GM19240 (cell line): ENCODE data around the gene PHB1.
"Not testable (repeated sequence)": the region's sequence is repeated elsewhere in the genome, so short reads cannot be mapped to it uniquely, and the experiment has no call there.

Experiments
- DNase-seq: peaks from one replicate; pipeline ENCODE4 v3.0.0; 2011; ENCODE audit warnings: low spot score; ENCODE audit not compliant: insufficient read length

The PHB1 gene

GRCh38 chr17:49381033-49381432, 33.6 kb downstream of the PHB1 start:
- DNase-seq = no peak

GRCh38 chr17:49379926-49380325, 34.8 kb downstream of the PHB1 start:
- DNase-seq = no peak

- no peak for DNase-seq
Observed at GRCh38 chr17:49378311-49378710, 36.4 kb downstream of the PHB1 start.

- no peak for DNase-seq
Observed at GRCh38 chr17:49375544-49375943, 39.1 kb downstream of the PHB1 start.

GRCh38 chr17:49373115-49373514, 41.6 kb downstream of the PHB1 start:
- no peak for DNase-seq

- no peak for DNase-seq
Observed at GRCh38 chr17:49372425-49372824, 42.3 kb downstream of the PHB1 start.

- no peak for DNase-seq
Observed at GRCh38 chr17:49370971-49371834, 43.5 kb downstream of the PHB1 start.

GRCh38 chr17:49369760-49370159, 44.9 kb downstream of the PHB1 start:
- DNase-seq = no peak

GRCh38 chr17:49369089-49369488, 45.6 kb downstream of the PHB1 start:
- no peak for DNase-seq

GRCh38 chr17:49365667-49366066, 49.0 kb downstream of the PHB1 start:
- DNase-seq = no peak

- not testable (repeated sequence) for DNase-seq
Observed at GRCh38 chr17:49365126-49365525, 49.6 kb downstream of the PHB1 start.

- DNase-seq = no peak
Observed at GRCh38 chr17:49364119-49364518, 50.6 kb downstream of the PHB1 start.

GRCh38 chr17:49363251-49363650, 51.4 kb downstream of the PHB1 start:
- no peak for DNase-seq

GRCh38 chr17:49362723-49363117, 52.0 kb downstream of the PHB1 start:
- no peak for DNase-seq

GRCh38 chr17:49361902-49362722, 52.6 kb downstream of the PHB1 start, which contains the start of gene ZNF652:
ZNF652 (minus strand) TSS chr17:49362250; CDS start chr17:49317725, 44,525 bp downstream.
- DNase-seq = peak; percentile 86

GRCh38 chr17:49361129-49361901, 53.4 kb downstream of the PHB1 start:
- no peak for DNase-seq

- no peak for DNase-seq
Observed at GRCh38 chr17:49360796-49361128, 53.9 kb downstream of the PHB1 start.

GRCh38 chr17:49359990-49360795, 54.5 kb downstream of the PHB1 start:
- no peak for DNase-seq

- DNase-seq = no peak
Observed at GRCh38 chr17:49358641-49359247, 55.9 kb downstream of the PHB1 start.

- DNase-seq = no peak
Observed at GRCh38 chr17:49357516-49357915, 57.2 kb downstream of the PHB1 start.
